HG03159 (cell line): Measurements from ENCODE around the gene KCTD17.

ENCODE experiments used
- ATAC-seq: cut with Tn5 transposase; IDR thresholded peaks from one replicate; pipeline ENCODE4 v1.9.1; 2021; ENCODE audit warnings: mild to moderate bottlenecking, moderate library complexity; ENCODE audit not compliant: unreplicated experiment

Gene KCTD17

DNA sequence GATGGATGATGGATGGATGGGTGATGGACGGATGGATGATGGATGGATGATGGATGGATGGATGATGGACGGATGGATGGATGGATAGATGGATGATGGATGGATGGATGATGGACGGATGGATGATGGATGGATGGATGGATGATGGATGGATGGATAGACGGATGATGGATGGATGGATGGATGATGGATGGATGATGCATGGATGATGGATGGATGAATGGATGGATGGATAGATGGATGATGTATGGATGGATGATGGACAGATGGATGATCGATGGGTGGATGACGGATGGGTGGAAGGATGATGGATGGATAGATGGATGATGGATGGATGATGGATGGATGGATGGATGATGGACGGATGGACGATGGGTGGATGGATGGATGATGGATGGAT lies 21.1 kb downstream of the KCTD17 start:
- no peak for ATAC-seq

DNA sequence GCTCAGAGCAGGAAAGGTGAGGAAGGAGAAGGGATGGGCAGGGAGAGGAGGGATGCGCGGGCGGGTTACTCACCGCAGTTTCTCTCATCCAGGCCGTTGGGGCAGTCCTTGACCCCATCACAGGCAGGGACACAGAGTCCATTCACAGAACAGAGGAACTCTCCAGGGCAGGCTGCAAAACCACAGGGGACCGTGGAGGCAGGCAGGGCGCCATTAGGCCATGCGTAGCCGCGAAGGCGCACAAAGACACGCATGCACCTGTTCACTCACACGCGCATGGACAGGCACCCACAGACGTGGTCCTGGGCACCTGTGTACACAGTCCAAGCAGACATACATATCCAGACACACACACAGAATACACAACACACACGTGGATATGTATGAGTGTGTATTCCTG lies 23.0 kb downstream of the KCTD17 start:
- ATAC-seq: no peak

DNA sequence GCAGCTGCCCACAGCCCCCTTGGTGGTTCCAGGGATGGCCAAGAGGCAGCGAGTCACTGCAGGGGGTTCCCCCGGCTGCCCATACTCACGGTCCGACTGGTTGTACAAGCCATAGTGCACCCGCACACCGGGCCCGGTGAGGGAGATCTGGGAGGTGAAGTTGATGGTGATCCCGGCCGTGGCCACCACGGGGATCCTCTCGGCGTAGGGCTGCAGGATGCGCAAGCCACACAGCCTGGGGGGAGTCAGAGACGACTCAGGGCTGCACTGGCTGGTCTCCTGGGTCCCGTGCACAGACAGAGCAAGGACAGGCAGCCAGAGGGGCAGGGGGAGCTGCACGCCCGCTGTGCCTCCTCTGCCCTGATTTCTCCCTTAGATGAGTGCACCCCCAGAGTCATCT lies 23.5 kb downstream of the KCTD17 start:
- ATAC-seq: no peak

GRCh38 chr22:37075822-37076433 lies 24.4 kb downstream of the KCTD17 start:
- ATAC-seq: no peak

- no peak for ATAC-seq
These were observed 26.4 kb downstream of the KCTD17 start for GRCh38 chr22:37077802-37078448.

- no peak for ATAC-seq
These were observed 27.6 kb downstream of the KCTD17 start for GRCh38 chr22:37079158-37079557.

DNA sequence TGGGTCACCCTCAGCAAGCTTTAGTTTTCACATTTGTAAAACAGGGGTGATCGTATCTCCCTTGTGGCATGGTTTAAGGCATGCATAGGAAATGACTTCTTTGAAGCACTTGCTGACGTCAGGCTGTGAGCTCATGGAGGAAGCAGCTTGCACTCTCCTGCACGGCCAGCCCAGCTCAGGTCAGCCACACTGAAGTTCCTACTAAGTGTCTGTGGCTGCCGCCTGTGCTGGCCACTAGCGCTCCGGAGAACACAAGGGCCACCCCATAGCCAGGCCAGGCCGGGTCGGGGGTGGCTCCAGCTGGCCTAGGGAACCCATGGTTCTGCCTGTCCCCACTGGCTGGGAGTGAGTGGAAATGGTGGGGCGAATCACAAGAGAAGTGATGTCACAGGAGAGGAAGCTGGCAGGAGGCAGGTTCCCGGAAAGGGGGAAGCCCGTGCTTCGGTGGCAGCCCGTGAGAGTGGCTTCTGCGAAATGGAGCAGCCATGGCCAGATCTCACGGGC lies 28.2 kb downstream of the KCTD17 start:
- no peak for ATAC-seq

DNA sequence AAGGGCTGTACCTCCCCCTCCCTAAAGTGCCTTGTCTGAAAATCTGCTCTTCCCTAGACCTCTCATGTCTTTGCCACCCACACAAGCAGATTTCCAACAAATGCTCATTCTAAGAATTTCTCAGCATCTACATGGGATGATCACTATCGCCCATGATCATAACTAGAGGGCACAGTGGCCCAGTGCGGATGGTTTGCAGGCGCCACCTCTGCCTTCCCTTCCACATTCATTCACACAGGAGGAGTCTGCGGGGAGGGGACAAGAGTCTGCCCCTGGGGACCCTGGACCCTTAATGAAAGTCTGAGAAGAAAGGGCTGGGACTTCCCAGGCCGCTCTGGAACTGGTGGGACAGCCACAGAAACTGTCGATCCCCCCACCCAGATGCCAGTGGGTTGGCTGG lies 28.9 kb downstream of the KCTD17 start:
- ATAC-seq: no peak

DNA sequence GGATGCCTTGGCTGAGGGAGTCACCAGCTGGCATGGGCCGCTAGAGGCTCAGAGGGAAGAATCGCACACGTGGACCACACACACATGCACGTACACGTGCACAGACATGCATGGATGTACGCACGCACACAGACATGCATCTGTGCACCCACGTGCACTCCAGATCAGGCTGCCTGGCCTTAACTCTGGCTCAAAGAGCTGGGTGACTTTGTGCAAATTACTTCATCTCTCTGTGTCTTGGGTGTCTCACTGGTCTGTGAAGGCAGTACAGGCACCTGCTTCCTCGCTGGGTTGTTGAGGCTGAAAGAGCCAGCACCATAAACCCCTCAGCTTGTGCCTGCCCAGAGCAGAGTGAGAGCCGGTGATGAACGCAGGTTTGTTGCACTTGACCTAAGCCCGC lies 29.3 kb downstream of the KCTD17 start:
- no peak for ATAC-seq

- ATAC-seq: no peak
These were observed 30.8 kb downstream of the KCTD17 start for GRCh38 chr22:37082251-37082873.

- ATAC-seq: no peak
These were observed 32.4 kb downstream of the KCTD17 start for GRCh38 chr22:37083914-37084313.

GRCh38 chr22:37084385-37084784 lies 32.8 kb downstream of the KCTD17 start:
- ATAC-seq: no peak

DNA sequence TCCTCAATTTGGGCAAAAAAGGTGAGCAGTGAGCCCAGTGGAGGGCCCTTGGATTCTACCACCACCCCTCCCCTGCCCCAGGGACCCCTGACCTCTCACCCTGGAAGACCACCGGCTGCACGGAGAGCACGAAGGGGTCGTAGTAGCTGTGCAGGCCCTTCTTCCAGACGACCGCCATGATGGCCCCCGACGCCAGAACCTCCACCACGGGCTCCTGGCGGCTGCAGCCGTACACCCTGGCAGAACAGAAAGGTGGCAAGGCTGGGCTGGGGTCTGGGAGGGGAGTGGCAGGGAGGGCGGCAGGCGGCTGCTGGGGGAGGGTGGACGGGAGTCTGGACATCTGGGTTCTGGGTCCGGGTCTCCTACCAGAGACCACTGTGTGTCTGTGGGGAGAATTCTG lies 34.6 kb downstream of the KCTD17 start:
- no peak for ATAC-seq

DNA sequence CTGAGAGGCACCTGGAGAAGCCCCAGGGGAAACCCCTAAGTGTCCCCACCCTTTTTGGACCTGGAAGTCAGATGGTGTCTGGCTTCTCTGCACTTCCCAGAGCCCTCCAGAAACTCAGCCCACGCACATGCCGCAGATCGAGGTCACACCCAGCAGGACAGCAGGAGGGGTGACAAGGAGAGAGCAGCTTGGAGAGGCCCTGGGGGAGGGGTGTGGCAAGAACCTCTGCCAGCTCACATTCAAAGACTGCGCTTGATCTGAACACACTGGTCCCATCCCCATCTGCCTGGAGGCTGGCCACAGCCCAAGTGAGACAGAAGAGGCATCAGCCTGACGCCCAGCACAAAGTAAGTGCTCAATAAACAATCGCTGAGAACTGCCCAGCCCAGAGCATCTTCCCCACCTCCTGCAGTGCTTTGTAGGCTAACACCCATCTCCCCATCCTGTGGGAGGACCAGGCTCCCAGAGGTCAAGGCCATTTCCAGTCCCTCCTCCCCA lies 36.6 kb downstream of the KCTD17 start:
- no peak for ATAC-seq

DNA sequence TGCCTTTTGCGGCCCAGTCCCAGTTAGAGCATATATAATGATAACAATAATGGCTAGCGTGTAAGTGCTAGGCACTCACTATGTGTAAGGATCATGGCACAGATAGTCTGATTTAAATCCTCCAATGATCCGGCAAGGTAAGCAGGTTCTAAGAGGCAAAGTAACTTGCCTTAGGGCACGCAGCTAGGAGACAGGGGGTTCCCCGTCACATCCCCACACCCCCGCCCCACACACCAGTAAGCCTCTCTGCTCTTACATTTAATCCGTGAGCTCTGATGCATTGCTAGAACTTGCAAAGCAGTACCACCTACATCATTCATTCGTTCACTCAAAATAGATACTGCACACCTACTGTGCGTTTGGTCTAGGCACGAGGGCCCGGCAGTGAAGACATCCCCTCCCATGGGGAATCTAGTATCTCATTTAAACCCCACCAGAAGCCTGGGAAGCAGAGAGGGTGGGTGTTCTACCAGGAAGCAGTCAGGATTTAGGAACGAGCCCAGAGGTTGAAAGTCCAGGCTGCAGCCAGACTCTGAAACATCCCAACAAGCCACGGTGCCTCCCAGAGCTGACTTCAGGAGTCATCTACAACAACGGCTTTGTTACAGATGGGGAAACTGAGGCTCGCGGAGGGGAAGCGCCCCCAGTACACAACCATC lies 37.3 kb downstream of the KCTD17 start:
- no peak for ATAC-seq

DNA sequence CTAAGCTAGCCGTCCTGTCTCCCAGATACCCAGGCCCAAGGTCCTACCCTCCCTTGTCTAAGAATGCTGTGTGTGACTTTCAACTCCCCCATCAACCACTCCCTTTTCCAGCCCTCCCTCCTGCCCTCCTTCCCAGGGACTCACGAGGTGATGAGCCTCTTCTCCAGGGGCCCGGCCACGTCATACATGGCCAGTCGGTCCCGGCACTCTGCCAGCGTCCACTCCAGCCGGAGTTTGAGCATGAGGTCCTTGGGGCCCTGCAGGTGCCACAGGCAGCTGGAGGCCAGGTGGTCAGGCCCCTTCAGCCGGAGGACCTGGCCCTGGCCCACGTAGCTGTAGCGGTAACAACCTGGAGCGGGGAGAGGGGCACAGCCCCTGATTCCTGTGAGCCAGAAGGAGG lies 37.9 kb downstream of the KCTD17 start:
- ATAC-seq: no peak

DNA sequence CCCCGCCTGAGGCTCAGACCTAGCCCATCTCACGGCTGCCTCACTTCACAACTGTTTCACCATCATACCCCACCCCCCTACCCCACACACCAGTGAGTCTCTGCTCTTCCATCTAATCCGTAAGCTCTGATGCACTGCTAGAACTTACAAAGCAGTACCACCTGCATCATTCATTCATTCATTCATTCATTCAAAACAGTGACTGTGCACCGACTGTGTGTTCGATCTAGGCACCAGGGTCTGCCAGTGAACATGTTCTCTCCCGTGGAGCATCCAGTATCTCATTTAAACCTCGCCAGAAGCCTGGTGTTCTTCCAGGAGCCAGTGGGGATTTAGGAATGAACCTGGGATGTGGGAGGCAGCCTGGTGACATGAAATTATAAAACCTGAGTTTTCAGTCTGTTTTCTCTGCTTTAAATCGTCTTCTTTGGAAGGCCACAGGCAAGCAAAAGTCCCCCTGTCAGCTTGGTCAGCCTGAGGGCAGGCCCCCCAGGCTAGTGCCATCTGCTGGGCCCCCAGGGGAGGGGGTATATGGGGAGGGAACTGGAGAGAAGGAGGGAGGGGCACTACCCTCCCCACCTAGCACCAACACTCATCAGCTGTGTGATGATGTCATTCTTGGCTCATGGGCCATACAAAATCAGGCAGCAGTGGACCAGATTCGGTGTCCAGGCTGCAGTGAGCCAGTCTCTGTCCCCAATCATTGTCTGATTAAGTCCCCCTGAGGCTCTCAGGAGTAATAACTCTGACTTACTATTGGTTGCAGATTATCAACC lies 39.6 kb downstream of the KCTD17 start:
- no peak for ATAC-seq

- no peak for ATAC-seq
These were observed 40.5 kb downstream of the KCTD17 start for GRCh38 chr22:37091994-37092393.

- ATAC-seq: no peak
These were observed 41.5 kb downstream of the KCTD17 start for GRCh38 chr22:37092997-37093396.

GRCh38 chr22:37094239-37094638 lies 42.7 kb downstream of the KCTD17 start:
- ATAC-seq: no peak

GRCh38 chr22:37095113-37095512 lies 43.6 kb downstream of the KCTD17 start:
- ATAC-seq: no peak
